B cell (primary cell): ENCODE measurements around the gene MISP3. TPM values are rescaled to one million over a fixed set of nuclear protein-coding genes. Genes with fewer than 3 reads are reported as not detected.
"Not testable (repeated sequence)": the region's sequence is repeated elsewhere in the genome, so short reads cannot be mapped to it uniquely, and the experiment has no call there.

Experiments used
- ATAC-seq: fragments of 200-7000 bp; cut with Tn5 transposase; one replicate; pipeline ENCODE4 v1.10.0; 2021; ENCODE audit warnings: low read depth, mild to moderate bottlenecking, moderate number of reproducible peaks, moderate library complexity
- CTCF ChIA-PET: fragments of 350-600 bp; sonication (Branson Sonifier 250); formaldehyde crosslinking; loops from one replicate; lab custom pipeline; 2021; ENCODE audit warnings: antibody characterized with exemption, inconsistent platforms; lab: Charles Lee
- POLR2A ChIA-PET: fragments of 350-600 bp; sonication (Branson Sonifier 250); formaldehyde crosslinking; loops from one replicate; lab custom pipeline; 2021; ENCODE audit warnings: antibody characterized with exemption; lab: Charles Lee
- DNase-seq: peaks from one replicate; pipeline ENCODE4 v3.0.0; 2013
- H2AFZ ChIP-seq: 2 replicates; pipeline ENCODE4 v1.6.1; 2012; ENCODE audit warnings: mild to moderate bottlenecking, low read depth, low read length; ENCODE audit not compliant: insufficient read depth, poor library complexity, severe bottlenecking
- H3K27ac ChIP-seq, 2 donors: 1 replicate in 1 of 2; 2 replicates in 1 of 2; pipeline ENCODE4 v1.5.1; 2012 to 2013; ENCODE audit warnings: low read length in 2 of 2, mild to moderate bottlenecking in 2 of 2, moderate library complexity in 1 of 2
- H3K27me3 ChIP-seq, 4 experiments: fragments of 200-600 bp in 1 of 4; sonication (generic) in 1 of 4; replicated peaks in 1 of 4; 1 replicate in 2 of 4; 2 replicates in 2 of 4; pipeline versions ENCODE4 v1.6.1 to v1.7.0; 2013 to 2016; ENCODE audit warnings: low read length in 3 of 4, mild to moderate bottlenecking in 2 of 4, mixed read lengths in 1 of 4, moderate library complexity in 1 of 4; ENCODE audit not compliant: insufficient read depth in 4 of 4, control insufficient read depth in 3 of 4; ENCODE audit errors: control extremely low read depth in 1 of 4
- H3K36me3 ChIP-seq, 2 experiments: replicated peaks in 1 of 2; 1 replicate in 1 of 2; 2 replicates in 1 of 2; pipeline versions ENCODE4 v1.6.1 to v1.7.1; 2013; ENCODE audit warnings: low read length in 1 of 2; ENCODE audit not compliant: insufficient read depth in 2 of 2, control insufficient read depth in 1 of 2; ENCODE audit errors: control extremely low read depth in 1 of 2, extremely low read depth in 1 of 2
- H3K4me1 ChIP-seq, 2 donors: fragments of 200-600 bp in 1 of 2; sonication (generic) in 1 of 2; 1 replicate in 1 of 2; 2 replicates in 1 of 2; pipeline versions ENCODE4 v1.5.1 to v1.6.1; 2013 to 2017; ENCODE audit warnings: low read length in 2 of 2; ENCODE audit not compliant: control insufficient read depth in 2 of 2, insufficient read depth in 2 of 2
- H3K4me2 ChIP-seq: replicated peaks from 2 replicates; pipeline ENCODE3; 2012; ENCODE audit warnings: mild to moderate bottlenecking, low read depth, low read length; ENCODE audit not compliant: poor library complexity, severe bottlenecking
- H3K4me3 ChIP-seq, 5 experiments: fragments of 200-600 bp in 1 of 5; sonication (generic) in 1 of 5; 1 replicate in 3 of 5; 2 replicates in 2 of 5; pipeline versions ENCODE4 v1.5.1 to v1.7.0; 2011 to 2016; ENCODE audit warnings: low read length in 4 of 5, mild to moderate bottlenecking in 4 of 5, low read depth in 2 of 5, control low read depth in 1 of 5, moderate library complexity in 1 of 5; ENCODE audit not compliant: insufficient read depth in 1 of 5; ENCODE audit errors: control extremely low read depth in 1 of 5, extremely low read depth in 1 of 5
- H3K79me2 ChIP-seq: fragments of 200-600 bp; sonication (generic); one replicate; pipeline ENCODE4 v1.6.0; 2016; ENCODE audit warnings: low read length; ENCODE audit not compliant: control insufficient read depth, insufficient read depth
- H3K9ac ChIP-seq: fragments of 200-600 bp; sonication (generic); 2 replicates; pipeline ENCODE4 v1.6.1; 2017; ENCODE audit warnings: mild to moderate bottlenecking, low read length, moderate library complexity
- H3K9me3 ChIP-seq, 3 donors: one replicate each; pipeline versions ENCODE4 v1.6.1 to v1.7.1; 2013; ENCODE audit warnings: low read length in 2 of 3; ENCODE audit not compliant: control insufficient read depth in 2 of 3, insufficient read depth in 1 of 3; ENCODE audit errors: control extremely low read depth in 1 of 3
- H4K20me1 ChIP-seq: 2 replicates; pipeline ENCODE4 v1.6.0; 2012; ENCODE audit warnings: mild to moderate bottlenecking, low read length; ENCODE audit not compliant: insufficient read depth, control insufficient read depth, poor library complexity, severe bottlenecking
- H3K27ac Mint-ChIP-seq: one replicate; pipeline ENCODE4 v1.8.0; 2021; ENCODE audit warnings: mixed read lengths
- H3K27me3 Mint-ChIP-seq: one replicate; pipeline ENCODE4 v1.8.0; 2021; ENCODE audit warnings: mixed read lengths
- H3K4me1 Mint-ChIP-seq: one replicate; pipeline ENCODE4 v1.8.0; 2021; ENCODE audit warnings: mixed read lengths
- H3K4me3 Mint-ChIP-seq: one replicate; pipeline ENCODE4 v1.8.0; 2021; ENCODE audit warnings: mixed read lengths
- H3K9me3 Mint-ChIP-seq: one replicate; pipeline ENCODE4 v1.8.0; 2022; ENCODE audit warnings: mixed read lengths; ENCODE audit not compliant: insufficient read depth
- EZH2 ChIP-seq: IDR thresholded peaks from 2 replicates; pipeline ENCODE4 v1.6.1; 2012; ENCODE audit warnings: borderline replicate concordance, low read depth, mild to moderate bottlenecking, moderate library complexity, low read length; ENCODE audit not compliant: insufficient read depth, poor library complexity, severe bottlenecking
- WGBS: methylation state at CpG from one replicate; pipeline ENCODE4 v1.1.5; 2013; ENCODE audit warnings: missing lambda C conversion rate; ENCODE audit not compliant: insufficient coverage; 5-methylcytosine and 5-hydroxymethylcytosine counted together
- intact Hi-C: fragments of 100-400 bp; cut with micrococcal nuclease; formaldehyde crosslinking; loops from one replicate; pipeline ENCODE4 v1.10.0; 2022
- polyA plus RNA-seq: library from polyadenylated mRNA; depleted of rRNA; stranded (reverse); fragments of >200 nt; gene quantifications from 2 replicates; pipeline ENCODE4 v1.2.3, GENCODE V29; 2012
- total RNA-seq, 2 donors: library from RNA; stranded (reverse); fragments of 120-200 nt in 1 of 2; gene quantifications; 1 replicate in 1 of 2; 2 replicates in 1 of 2; pipeline versions ENCODE4 v1.2.3 to v1.2.4, GENCODE V29; 2013 to 2022
- TF ChIP-seq, protein P1 (sequence below): fragments of 200-600 bp; IDR thresholded peaks from one replicate; pipeline ENCODE4 v1.8.0; 2022; ENCODE audit warnings: antibody characterized with exemption, mild to moderate bottlenecking

MISP3 gene
- total and polyA plus RNA-seq, 2 donors (not counting 1 experiment from before 2014, with no cell fraction given) = 0.34 TPM

- H3K27me3 Mint-ChIP-seq, H3K4me1 Mint-ChIP-seq, H3K9me3 Mint-ChIP-seq, H3K27ac ChIP-seq, H3K9ac ChIP-seq, ATAC-seq, H3K4me1 ChIP-seq, H3K79me2 ChIP-seq, intact Hi-C loops, H3K4me3 ChIP-seq, H3K4me3 Mint-ChIP-seq, H3K27ac Mint-ChIP-seq, DNase-seq, H3K27me3 ChIP-seq, H2AFZ ChIP-seq, H3K4me2 ChIP-seq: not testable (repeated sequence)
- peaks cover 9 to 47% of the 10 kb centered on the region in 2 experiments for H3K36me3 ChIP-seq
- ChIA-PET CTCF (interaction anchor here (1.1 kb wide), 1 partner anchor 18 kb away, joined by 4 read pairs; no protein-coding TSS in a partner anchor), POLR2A (interaction anchor here (0.7 to 0.8 kb wide), 2 partner anchors 168 to 244 kb away, joined by 7 to 9 read pairs; no protein-coding TSS in a partner anchor)
- H4K20me1 ChIP-seq = peaks cover 20% of the 10 kb centered on the region
- WGBS = 99% methylated on average over 7 of the region's 11 CpGs
- H3K9me3 ChIP-seq = peaks cover 0 to 11% (median 2%) of the 10 kb centered on the region in 3 donors
Observed at GRCh38 chr19:14050961-14051360, 21.6 kb upstream of the MISP3 start.

- H3K4me3 ChIP-seq = no peak overlapping the region
- ChIA-PET CTCF (interaction anchor here (0.5 to 2.0 kb wide), 5 partner anchors 8 to 308 kb away, joined by 3 to 8 read pairs (median 3); partner anchors contain the start of gene MISP3), POLR2A (interaction anchor here (0.8 kb wide), 1 partner anchor 243 kb away, joined by 7 read pairs; no protein-coding TSS in a partner anchor)
- no peak overlapping the region for H3K4me3 Mint-ChIP-seq
- no peak overlapping the region for H3K9ac ChIP-seq
- 83% methylated on average over 7 of the region's 9 CpGs for WGBS
- no peak overlapping the region for H3K27ac ChIP-seq
- H2AFZ ChIP-seq = no peak overlapping the region
- H3K27me3 ChIP-seq = peaks cover 0 to 8% (median 4%) of the 10 kb centered on the region in 4 experiments
- peaks cover 0 to 2% of the 10 kb centered on the region in 2 donors for H3K4me1 ChIP-seq
- peaks cover 20% of the 10 kb centered on the region for H4K20me1 ChIP-seq
- H3K4me1 Mint-ChIP-seq = peaks cover 3% of the 10 kb centered on the region
- peaks cover 0 to 11% (median 2%) of the 10 kb centered on the region in 3 donors for H3K9me3 ChIP-seq
- H3K79me2 ChIP-seq = no peaks in the 10 kb centered on the region
- H3K27me3 Mint-ChIP-seq = peaks cover 5% of the 10 kb centered on the region
- ATAC-seq (no peak), DNase-seq (no peak)
- H3K4me2 ChIP-seq = no peak overlapping the region
- intact Hi-C loops = no loop called here
- no peak overlapping the region for H3K27ac Mint-ChIP-seq
- TF ChIP-seq, protein P1, sequence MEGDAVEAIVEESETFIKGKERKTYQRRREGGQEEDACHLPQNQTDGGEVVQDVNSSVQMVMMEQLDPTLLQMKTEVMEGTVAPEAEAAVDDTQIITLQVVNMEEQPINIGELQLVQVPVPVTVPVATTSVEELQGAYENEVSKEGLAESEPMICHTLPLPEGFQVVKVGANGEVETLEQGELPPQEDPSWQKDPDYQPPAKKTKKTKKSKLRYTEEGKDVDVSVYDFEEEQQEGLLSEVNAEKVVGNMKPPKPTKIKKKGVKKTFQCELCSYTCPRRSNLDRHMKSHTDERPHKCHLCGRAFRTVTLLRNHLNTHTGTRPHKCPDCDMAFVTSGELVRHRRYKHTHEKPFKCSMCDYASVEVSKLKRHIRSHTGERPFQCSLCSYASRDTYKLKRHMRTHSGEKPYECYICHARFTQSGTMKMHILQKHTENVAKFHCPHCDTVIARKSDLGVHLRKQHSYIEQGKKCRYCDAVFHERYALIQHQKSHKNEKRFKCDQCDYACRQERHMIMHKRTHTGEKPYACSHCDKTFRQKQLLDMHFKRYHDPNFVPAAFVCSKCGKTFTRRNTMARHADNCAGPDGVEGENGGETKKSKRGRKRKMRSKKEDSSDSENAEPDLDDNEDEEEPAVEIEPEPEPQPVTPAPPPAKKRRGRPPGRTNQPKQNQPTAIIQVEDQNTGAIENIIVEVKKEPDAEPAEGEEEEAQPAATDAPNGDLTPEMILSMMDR = no peak
- TF ChIP-seq EZH2 = no peak
- no peaks in the 10 kb centered on the region for H3K9me3 Mint-ChIP-seq
- peaks cover 9 to 44% of the 10 kb centered on the region in 2 experiments for H3K36me3 ChIP-seq
Observed at GRCh38 chr19:14051980-14052379, 20.6 kb upstream of the MISP3 start.
